ENCODE measurements around the gene RAP1GAP.

RAP1GAP gene

DNA sequence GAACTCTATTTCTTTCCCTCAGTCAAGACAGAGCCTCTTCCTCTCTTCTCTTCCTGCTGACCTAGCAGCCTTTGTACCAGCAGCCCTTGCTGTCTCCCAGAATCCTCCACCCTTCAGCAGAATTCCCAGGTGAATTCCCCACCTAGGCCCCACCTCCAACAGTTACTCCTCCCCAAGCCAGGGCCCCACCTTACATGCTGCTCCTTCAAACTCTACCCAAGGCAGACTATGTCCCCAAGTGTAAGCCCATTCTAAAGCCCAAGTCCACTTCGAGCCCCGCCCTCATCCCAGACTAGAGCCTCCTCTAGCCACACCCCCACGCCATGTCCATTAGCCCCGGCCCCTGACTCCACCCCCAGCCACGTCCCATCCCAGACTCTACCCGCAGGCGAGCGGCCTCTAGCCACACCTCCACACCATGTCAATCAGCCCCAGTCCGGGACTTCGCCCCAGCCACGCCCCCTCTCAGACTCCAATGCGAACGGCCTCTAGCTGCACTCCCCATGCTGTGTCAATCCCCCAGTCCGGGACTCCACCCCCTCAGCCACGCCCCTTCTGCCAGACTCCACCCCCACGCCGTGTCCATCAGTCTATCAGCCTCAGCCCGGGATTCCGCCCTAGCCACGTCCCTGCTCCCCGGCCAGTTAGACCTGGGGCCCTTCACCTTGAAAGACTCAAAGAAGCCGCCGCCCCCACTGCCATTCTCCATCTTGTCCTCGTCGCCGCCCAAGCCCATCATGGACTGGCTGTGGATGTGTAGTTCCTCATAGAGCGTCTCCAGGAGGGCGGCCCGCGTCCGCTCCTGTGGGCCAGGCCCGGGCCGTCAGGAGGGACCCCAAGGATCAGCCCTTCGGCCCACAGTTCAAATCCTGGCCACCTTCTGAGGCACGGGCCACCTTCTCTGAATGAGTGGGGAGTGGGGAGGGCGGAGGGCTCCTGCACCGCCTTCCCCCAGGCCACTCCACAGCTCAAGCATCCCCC lies 61.3 kb downstream of the RAP1GAP start:
- peak; percentile 96 for DNase-seq

DNA sequence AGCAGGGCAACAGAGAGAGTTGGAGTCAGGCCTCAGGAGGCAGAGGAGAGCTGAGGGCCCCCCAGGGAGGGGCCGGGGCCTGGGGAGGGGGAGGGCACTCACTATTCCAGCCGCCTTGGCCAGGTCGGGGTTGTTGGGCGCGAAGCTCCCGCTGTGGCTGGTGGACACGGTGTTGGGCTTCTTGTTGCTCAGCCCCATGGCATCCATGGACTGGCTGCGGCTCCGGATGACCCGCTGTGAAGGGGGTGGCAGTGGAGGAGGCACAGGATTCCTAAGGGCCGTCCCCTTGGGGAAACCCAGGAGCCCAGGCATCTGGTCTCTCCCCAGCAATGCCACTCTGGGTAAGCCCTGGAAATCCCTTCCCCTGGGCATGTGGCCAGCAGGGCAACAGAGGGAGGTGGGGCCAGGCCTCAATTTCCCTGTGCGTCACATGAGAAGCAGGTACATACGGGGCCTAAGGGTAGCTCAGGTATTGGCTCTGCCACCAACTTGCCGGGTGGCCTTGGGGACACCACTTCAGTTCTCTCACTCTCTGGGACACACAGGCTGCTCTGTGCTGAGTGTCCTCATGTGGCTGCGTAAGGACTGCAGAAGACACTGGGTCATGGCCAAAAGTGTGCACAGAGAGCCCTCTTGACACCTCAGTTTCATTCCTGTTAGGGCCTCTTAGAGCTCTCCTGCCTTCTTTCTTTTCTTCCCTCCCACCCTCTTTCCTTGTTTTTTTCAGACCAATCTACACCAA lies 63.0 kb downstream of the RAP1GAP start:
- no peak for DNase-seq

DNA sequence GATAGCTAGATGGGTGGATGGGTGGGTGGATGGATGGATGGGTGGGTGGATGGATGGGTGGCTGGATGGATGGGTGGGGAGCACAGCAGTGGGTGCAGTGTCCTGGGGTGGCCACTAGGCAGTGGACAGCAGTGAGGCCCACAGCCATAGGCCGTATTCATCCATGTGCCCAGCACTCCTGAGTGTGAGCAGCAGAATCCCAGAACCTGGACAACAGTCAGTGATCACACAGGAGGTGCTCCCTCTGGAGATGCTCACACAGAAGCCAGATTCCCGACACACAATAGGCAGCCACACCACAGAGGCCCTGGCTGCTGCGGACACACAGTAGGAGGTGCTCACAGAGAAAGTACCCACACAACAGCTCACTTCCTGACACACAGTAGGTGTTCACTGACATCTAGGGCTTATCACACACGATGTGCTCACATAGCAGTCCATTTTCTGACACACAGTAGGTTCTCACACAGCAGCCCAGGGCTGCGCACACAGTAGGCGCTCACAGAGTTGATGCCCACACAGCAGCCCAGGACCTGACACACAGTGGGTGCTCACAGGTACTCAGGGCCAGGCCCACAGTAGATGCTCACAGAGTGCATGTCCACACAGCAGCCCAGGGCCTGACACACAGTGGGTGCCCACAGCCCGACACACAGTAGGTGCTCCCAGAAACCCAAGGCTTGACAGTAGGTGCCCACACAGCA lies 64.0 kb downstream of the RAP1GAP start:
- no peak for DNase-seq

DNA sequence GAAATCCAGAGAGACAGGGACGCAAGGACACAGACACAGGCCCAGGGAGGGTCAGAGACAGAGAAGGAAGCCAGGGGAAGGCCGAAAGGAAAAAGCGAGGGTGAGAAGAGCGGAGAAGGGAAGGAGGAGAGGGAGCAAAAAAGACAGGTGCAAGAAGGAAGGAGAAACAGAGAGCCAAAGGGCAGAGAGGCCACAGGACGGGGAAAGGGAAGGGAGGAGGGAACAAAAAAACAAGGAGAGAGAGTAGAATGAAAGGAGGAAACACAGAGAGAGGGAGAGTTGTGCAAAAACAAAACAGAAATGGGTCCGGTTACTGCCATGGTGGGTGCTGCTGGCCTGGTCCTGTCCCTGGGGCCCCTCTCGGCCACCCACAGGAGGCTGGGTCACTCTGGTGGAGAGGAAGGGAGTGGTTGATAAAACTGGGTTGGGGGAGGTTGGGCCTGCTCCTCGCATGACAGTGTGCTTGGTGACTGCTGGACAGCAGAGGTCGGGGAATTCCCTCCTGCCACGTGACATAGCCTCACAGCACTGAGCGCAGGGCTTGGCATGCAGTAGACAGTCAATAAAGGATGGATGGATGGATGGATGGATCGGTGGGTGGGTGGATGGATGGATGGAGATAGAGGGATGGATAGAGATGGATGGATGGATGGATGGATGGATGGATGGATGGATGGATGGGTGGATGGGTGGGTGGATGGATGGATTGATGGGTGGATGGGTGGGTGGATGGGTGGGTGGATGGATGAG lies 64.8 kb downstream of the RAP1GAP start:
- no peak for DNase-seq

DNA sequence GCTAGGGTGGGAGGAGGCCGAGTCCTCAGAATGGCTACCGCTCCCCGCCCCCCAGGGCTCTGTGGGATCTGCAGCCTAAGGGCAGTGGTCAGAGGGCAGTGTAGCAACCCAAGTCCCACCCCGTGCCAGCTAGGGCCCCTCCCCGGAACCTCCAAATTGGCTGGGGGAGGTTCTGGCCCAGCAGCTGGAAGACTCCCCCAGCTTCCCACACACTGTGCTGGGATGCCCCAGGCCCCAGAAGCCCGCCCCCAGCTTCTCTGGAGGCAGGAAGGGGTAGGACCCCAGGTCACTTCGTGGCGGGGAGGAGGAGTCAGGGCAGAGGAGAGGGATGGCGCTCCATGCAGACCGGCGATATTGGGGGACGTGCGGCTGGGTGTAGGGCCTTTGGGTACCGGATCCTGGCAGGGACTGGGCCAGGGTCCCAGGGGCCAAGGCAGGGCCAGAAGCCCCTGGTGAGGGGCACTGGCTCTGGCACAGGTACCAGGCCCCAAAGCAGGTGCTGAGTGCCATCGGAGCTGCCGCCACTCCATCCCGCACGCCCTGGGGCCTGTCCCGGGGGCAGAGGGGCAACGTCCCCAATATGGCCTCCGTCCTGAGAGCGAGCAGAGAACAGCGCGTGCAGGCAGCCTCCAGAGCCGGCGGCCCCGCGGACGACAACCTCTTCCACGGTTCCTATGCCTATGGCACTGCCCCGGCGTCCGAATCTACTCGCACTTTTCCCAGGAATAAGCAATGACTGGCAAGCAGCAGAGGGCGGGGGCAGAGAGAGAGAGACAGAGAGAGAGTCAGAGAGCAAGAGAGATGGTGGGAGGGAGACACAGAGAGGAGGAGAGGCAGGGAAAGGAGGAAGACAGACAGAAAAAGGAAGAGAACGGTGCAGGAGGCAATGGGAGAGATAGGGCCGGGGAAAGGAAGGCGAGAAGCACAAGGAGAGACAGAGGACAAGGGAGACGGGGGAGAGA lies 65.7 kb downstream of the RAP1GAP start:
- DNase-seq: no peak

DNA sequence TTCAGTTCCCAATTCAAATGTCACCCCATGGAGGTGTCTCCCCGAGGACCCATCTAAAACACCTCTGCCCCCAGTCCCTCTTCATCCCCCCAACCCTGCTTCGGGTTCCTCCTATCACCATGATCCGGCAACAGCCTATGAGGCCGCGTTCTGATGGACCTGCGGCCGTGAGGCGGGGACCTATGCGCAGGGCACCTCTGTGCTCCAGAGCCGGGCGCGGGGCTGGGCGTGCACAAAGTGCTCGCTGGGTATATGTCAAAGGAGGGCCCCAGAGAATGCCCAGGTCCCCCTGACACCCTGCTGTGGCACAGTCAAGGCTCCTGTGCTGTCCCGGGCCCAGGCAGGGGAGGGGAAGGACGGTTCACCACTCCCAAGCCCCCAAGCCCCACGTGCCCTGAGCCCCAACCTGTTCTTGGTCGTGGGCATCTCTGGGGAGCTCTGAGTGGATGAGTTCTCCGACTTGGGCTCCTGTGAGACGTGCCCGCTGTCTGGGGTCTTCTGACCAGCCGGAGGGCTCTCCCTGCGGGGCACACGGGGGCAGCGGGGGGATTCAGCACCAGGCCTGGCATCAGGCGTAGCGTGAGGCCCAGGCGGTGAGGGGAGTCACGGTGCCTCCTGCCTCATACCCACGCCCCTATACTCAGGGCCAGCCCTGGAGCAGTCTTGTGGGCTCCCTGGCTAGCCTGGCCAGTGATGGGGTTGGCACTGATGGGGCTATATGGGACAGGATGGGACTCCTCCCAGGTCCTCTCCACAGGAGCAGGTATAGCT lies 67.7 kb downstream of the RAP1GAP start:
- no peak for DNase-seq

DNA sequence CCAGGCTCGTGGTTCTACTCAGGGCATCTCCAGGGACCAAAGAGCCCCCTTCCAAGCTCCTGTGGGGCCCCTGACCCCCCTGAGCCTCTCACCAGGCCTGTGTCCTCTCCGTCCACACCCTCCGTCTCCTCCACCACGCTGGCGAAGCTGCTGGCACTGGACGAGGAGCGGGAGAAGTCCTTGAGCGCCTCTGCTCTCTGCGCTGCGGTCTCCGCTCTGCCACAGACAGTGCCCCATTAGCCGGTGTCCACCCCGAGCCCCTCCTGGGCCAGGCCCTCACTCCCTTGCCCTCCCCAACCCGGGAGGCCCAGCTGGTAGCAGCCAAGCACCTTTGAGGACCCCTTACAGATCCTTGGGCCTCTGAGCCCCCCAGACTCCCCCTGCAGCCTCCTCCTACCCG lies 69.8 kb downstream of the RAP1GAP start:
- DNase-seq: no peak

DNA sequence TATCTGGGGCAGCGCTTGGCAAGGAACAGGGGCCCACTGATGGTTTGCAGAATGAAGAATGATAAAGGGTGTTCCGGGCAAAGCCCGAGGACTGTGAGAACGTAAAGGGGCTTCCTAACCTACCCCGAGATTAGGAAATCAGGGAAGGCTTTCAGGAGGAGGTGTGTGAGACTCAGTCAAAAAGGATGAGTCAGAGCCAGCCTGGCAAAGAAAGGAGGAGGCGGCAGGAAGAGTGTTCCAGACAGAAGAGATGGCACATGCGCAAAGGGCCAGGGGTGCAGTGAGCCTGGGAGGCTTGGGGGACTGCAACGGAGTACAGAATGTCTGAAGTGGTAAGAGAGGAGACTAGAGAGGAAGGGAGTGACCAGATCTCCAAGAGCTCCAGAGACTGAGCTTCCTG lies 70.3 kb downstream of the RAP1GAP start:
- DNase-seq: no peak

DNA sequence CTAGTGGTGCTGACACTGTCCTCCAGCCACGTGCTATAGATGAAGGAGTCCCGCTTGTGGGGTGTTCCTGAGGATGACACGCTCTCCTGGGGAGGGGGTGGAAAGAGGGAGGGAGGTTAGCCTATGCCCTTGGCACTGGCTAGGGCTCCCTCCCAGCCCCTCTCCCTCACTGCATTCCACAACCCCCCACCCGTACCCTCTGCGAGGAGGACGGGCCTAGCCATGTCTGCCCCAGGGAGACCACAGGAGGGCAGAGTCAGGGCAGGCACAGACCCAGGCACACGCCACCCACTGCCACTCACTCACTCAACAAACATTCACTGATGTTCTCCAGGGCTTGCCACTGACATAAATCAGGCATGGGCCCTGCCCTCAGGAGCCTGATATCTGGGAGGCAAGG lies 70.7 kb downstream of the RAP1GAP start:
- DNase-seq: no peak

DNA sequence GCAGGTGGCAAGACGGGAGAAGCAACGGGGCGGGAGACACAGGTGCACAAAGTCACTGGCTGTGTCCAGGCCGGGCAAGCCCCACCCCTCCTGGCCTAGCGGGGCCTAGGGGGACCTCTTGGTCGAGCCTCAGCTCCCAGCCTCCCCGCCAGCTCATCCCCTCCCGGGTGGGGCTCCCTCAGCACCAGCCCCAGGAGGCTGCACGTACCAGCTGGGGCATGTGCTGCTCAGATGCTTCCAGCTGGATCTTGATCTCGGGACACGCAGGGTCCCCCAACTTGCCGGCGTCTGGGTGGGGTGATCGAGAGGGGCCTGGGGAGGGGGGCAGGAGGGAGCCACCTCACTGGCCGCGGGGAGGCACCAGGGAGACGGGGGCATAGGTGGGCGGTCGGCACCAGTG lies 71.4 kb downstream of the RAP1GAP start:
- no peak for DNase-seq

DNA sequence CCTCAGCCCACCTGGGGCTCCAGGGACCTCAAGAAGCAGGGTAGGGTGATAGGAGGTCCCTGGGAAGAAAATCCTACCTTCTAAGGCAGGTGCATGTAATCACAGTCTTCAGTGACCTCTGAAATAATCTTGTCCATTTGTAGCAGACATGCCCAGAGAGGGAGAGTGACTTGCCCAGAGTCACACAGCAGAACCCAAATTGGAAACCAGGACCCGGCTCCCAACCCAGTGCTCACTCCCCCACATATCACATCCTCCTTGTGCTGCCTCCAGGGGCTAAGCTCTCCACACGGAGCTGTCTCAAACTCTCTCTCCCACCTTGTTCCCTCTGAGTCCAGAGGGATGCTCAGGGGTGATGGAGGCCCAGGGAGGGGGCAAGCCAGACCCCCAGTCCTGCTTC lies 72.5 kb downstream of the RAP1GAP start:
- DNase-seq: no peak

DNA sequence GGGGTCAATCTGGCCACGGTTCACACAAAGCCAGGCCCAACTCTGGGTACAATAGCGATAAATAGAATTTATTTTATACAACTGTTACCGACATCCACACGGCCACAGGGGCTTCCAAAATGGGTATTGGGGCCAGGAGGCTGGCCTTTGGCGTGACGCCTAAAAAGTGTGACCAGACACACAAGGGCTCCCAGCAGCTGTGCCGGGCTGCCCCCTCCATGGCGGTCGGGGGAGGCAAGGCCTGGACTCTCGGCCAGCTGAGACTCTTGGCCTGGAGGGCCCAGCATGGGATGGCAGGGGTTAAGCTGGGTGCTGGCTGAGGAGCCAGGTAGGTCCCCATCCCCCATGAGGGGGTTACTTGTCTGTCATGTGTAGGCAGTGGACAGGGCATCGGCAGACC lies 73.0 kb downstream of the RAP1GAP start:
- DNase-seq: no peak

DNA sequence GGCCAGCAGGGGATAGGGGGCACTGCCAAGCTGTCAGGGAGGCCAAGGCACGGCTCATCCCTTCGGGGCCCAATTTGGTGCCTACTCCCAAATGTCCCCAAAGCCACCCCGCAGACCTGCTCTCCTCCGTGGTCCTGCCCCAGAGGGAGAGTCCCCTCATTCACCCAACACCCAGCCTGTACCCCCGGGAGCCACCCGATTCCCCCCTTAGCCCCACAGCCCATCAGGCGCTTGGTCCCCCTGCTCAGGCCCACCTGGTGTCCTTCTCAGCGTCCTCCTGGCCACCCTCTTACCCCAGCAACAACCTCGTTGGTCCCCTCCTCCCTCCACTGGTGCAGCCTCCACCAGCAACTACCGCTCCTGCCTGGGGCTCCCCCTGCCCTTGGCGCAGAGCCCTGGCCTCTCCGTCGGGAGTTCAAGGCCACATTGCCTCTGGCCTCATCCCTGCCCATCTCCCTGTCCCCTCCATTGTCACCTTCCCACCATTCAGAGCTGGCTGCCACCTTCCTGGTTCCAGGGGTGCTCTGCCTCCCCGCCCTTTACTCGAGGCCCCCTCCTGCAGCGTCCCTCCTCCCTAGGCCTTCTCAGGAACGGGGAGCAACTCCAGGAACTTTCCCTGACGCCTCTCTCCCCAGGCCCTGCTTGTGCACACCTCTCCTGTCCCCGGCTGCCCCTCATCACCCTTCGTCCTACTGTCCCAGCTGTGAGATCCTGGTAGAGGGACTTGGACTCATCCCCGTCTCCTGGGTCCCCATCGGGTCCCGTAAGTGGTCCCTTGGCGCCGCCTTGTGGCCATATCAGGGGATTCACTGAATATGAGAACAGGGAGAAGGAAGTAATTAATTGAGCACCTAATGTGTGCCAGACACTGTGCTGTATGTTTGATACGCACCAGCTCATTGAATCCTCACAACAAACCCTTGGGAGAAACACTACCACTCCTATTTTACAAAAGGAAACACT lies 73.9 kb downstream of the RAP1GAP start:
- peak; percentile 84 for DNase-seq

DNA sequence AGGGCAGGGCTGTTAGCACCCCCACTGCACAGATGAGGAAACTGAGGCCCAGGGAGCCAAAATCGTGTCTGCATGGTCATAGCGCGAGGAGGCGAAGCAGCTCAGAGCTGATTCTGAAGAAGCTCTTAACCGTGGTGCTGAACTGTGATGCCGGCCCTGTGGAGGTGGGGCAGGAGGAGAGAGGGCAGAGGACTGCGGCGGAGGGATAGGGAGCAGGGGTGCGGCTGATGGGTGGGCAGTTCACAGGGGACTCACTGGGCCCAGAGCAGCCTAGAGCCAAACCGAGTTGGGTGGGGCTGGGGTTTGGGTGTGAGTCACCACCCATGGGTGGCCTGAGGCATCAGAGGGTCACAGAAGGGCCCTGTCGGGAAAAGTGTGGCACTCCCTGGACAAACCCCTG lies 74.7 kb downstream of the RAP1GAP start:
- peak; percentile 42 for DNase-seq

DNA sequence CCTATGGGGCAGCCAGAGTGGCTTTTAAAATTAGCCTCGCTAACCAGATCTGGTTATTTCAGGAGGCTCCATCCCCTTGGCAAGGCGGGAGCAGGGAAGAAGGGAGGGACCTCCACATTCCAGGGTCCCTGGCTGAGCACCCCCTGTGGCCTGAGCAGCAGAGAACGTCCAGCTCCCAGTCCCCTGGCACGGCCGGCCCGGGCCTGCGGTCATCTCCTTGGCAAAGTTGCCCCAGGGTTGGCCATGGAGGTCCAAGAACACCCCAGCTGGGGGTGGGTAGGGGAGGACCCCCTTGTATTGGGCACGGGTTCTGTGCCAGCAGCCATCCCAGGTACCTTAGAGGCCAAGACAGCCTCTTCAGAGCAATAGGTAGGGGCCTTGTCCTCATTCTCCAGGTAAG lies 75.9 kb downstream of the RAP1GAP start:
- DNase-seq: no peak

DNA sequence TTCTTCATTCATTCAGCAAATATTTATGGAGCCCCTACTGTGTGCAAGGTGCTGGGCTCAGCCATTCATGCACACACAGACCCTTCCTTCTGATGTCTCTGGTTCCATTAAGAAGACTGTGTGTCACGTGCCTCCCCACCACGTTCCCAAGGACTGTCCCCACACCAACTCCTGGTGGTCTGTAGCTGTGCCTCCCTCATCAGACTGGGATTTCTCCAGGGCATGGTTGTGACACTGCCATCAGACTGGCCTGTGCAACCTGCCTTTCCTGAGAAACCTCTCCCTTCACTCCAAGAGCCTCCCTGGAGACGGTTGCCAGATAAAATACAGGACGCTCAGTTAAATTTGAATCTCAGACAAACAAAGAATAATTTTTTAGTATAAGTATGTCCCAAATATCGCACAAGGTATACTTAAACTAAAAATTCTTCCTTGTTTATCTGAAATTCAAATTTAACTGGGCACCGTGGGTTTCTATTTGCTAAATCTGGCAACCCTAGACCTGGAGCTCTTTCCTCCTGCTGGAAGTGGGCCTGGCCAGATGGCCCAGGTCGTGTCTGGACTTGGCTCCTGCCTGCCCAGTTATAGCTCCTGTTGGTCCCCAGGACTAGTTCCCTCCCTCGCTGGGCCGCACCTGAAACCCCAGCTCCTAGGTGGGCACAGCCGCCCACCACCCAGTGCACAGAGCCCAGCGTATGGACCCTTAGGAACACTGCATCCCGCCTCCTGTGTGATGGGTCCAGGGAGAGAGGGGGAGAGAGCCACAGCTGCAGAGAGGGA lies 76.9 kb downstream of the RAP1GAP start:
- no peak for DNase-seq

DNA sequence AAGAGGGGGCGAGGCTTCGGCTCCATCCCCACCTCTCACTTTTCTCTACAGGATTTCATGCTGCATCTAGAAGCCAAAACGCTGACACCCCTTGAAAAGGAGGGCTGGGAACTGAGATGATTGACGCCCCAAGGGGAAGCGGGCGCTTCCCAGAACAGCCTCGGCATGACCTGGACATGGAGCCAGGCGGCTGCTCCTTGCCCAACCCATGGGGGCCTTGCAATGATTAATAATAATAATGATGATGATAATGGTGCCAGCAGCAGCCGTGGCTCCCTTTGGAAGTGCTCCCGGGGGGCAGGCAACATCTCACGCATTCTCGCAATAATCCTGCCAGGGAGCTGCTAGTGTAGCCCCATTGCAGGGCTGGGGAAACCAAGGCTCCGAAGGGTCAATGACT lies 78.2 kb downstream of the RAP1GAP start:
- no peak for DNase-seq

DNA sequence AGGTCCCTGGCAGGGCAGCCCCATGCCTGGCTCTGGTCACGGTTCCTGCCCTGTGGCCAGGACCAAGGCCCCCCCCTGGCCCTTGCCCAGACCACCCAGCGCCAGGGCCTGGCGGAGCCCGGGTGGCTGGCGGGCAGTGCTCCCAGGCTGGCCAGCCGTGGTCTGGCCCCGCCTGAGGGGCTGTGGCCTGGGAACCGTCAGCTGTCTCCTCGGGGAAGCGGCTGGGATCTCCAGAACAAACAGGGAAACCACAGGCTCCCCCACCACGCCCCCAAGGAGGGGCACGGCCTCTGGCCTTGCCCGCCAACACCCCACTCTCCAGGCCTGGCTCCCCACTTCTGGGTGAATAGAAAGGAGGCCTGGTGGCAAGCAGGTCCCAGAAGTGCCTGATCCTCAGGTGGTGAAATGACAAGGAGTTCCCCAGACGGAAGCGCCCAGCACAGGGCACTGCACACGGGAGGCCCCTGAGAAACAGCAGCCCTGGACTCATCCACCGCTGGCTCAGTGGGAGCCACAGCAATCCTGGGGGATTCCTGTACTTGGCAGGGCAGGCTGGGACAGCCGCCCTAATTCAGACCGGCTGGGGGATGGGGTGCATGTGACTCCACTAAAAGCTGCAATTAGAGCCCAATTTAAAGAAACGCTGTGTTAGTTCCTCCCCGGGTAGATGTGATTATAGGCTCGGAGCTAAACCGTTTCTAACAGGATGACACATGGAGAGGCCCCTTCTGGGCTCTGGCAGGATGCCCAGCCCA lies 78.9 kb downstream of the RAP1GAP start:
- no peak for DNase-seq

All from hematopoietic multipotent progenitor cell treated with erythropoietin and hydrocortisone succinate and interleukin-3 and kit ligand, for 4 days (in vitro differentiated cells).